Occipital lobe (tissue), 2 donors: ENCODE data around the gene CAPN2. TPM values are rescaled to one million over a fixed set of nuclear protein-coding genes. Genes with fewer than 3 reads are reported as not detected.
"Not testable (repeated sequence)": the region's sequence is repeated elsewhere in the genome, so short reads cannot be mapped to it uniquely, and the experiment has no call there.

Experiments
- DNase-seq: peaks from one replicate; lab custom pipeline; 2025; lab: John Stamatoyannopoulos, UW
- total RNA-seq: library from RNA; depleted of rRNA; stranded (reverse); fragments of >200 nt; gene quantifications from one replicate; pipeline ENCODE4 v1.2.3, GENCODE V29; 2014

Gene CAPN2
- total RNA-seq, 1 donor from 2014 or later, result 41.5 TPM

- no peak for DNase-seq
Measured at GRCh38 chr1:223738465-223739365, 26.4 kb downstream of the CAPN2 start.

GRCh38 chr1:223739366-223740037 is 27.2 kb downstream of the CAPN2 start:
- DNase-seq, result no peak

GRCh38 chr1:223740038-223740736 is 27.8 kb downstream of the CAPN2 start:
- DNase-seq, result not testable (repeated sequence)

- no peak for DNase-seq
Measured at GRCh38 chr1:223741861-223742260, 29.5 kb downstream of the CAPN2 start.

GRCh38 chr1:223742856-223743517 is 30.6 kb downstream of the CAPN2 start:
- no peak for DNase-seq

GRCh38 chr1:223745731-223746130 is 33.4 kb downstream of the CAPN2 start:
- DNase-seq, result no peak

GRCh38 chr1:223747838-223748335 is 35.5 kb downstream of the CAPN2 start:
- no peak for DNase-seq

GRCh38 chr1:223748405-223748772 is 36.0 kb downstream of the CAPN2 start:
- DNase-seq, result peak; percentile 29

GRCh38 chr1:223748773-223749733 is 36.7 kb downstream of the CAPN2 start:
- peak; percentile 42 for DNase-seq

- DNase-seq, result no peak
Measured at GRCh38 chr1:223750730-223751570, 38.6 kb downstream of the CAPN2 start.

GRCh38 chr1:223751696-223752095 is 39.4 kb downstream of the CAPN2 start:
- no peak for DNase-seq

GRCh38 chr1:223752721-223753515 is 40.6 kb downstream of the CAPN2 start:
- DNase-seq, result no peak

GRCh38 chr1:223754681-223755431 is 42.5 kb downstream of the CAPN2 start:
- no peak for DNase-seq

GRCh38 chr1:223755432-223755792 is 43.1 kb downstream of the CAPN2 start:
- DNase-seq, result no peak

GRCh38 chr1:223755992-223756775 is 43.8 kb downstream of the CAPN2 start:
- DNase-seq, result peak; percentile 39

GRCh38 chr1:223756806-223757700 is 44.7 kb downstream of the CAPN2 start:
- no peak for DNase-seq
